Measurements from ENCODE around the gene DUSP6. TPM values are rescaled to one million over a fixed set of nuclear protein-coding genes. Genes with fewer than 3 reads are reported as not detected.

Gene DUSP6
- total and polyA plus RNA-seq, 2 of the 13 experiments (the other 11 are each of a cell fraction or from before 2014, with no cell fraction given) = 40.9 to 161 TPM

- 0 out of 2 replicates have a peak, but pooled peaks have one; percentile 49 for TF ChIP-seq ONECUT2 (CRISPR knock-in tag; IDR thresholded peaks at IDR 0.05)
- TF ChIP-seq THYN1 (CRISPR knock-in tag; IDR thresholded peaks at IDR 0.05; ENCODE audit: borderline replicate concordance, low read depth) = 0 out of 2 replicates have a peak, but pooled peaks have one; percentile 23
- peak; percentile 96 for TF ChIP-seq MLXIP (CRISPR knock-in tag; IDR thresholded peaks at IDR 0.05; ENCODE audit: borderline replicate concordance)
- TF ChIP-seq SSRP1 (CRISPR knock-in tag; IDR thresholded peaks at IDR 0.05) = no peak
- TF ChIP-seq STAG1 (CRISPR knock-in tag; IDR thresholded peaks at IDR 0.05) = peak; percentile 22; the same call in 1 of the 2 replicates
- TF ChIP-seq MED1 (CRISPR knock-in tag; IDR thresholded peaks at IDR 0.05) = peak; percentile 91
- TF ChIP-seq MIER2 (CRISPR knock-in tag; IDR thresholded peaks at IDR 0.05) = peak; percentile 85
- 0 out of 2 replicates have a peak, but pooled peaks have one; percentile 31 for TF ChIP-seq YEATS2 (CRISPR knock-in tag; IDR thresholded peaks at IDR 0.05; ENCODE audit: borderline replicate concordance)
- TF ChIP-seq ZSCAN29 (CRISPR knock-in tag; conservative IDR thresholded peaks at IDR 0.05) = no peak
- no peak for TF ChIP-seq KAT2B (IDR thresholded peaks at IDR 0.05; ENCODE audit: borderline replicate concordance, low read depth, low read length)
- no peak for TF ChIP-seq DDIT3 (CRISPR knock-in tag; IDR thresholded peaks at IDR 0.05)
- TF ChIP-seq ATF7 (IDR thresholded peaks at IDR 0.05) = no peak
- TF ChIP-seq ATF7 (CRISPR knock-in tag; IDR thresholded peaks at IDR 0.05) = no peak
- peak; percentile 75; the same call in 1 of the 2 replicates for TF ChIP-seq HBP1 (CRISPR knock-in tag; IDR thresholded peaks at IDR 0.05; ENCODE audit: low read depth)
- no peak for TF ChIP-seq FOXM1 (CRISPR knock-in tag; IDR thresholded peaks at IDR 0.05)
- 0 out of 2 replicates have a peak, but pooled peaks have one; percentile 30 for TF ChIP-seq ZNF639 (CRISPR knock-in tag; conservative IDR thresholded peaks at IDR 0.05)
- no peak for TF ChIP-seq PCBP2 (optimal IDR thresholded peaks at IDR 0.05; ENCODE audit: low read depth, low read length, poor library complexity, severe bottlenecking)
- 0 out of 2 replicates have a peak, but pooled peaks have one; percentile 8 for TF ChIP-seq CTCF (CRISPR knock-in tag; IDR thresholded peaks at IDR 0.05)
- peak; percentile 33; the same call in 1 of the 2 replicates for TF ChIP-seq ELF3 (CRISPR knock-in tag; IDR thresholded peaks at IDR 0.05)
- 0 out of 2 replicates have a peak, but pooled peaks have one; percentile 23 for TF ChIP-seq CCDC6 (CRISPR knock-in tag; IDR thresholded peaks at IDR 0.05)
- peak; percentile 64 for TF ChIP-seq ZMYM4 (CRISPR knock-in tag; IDR thresholded peaks at IDR 0.05)
- no peak for TF ChIP-seq HNRNPLL (IDR thresholded peaks at IDR 0.05; ENCODE audit: low read depth, low read length, poor library complexity, severe bottlenecking)
- TF ChIP-seq THAP8 (CRISPR knock-in tag; IDR thresholded peaks at IDR 0.05; ENCODE audit: borderline replicate concordance) = no peak
Observed at GRCh38 chr12:89357297-89357730, 5.0 kb upstream of the DUSP6 start (continued).
